SJSA1 (cell line): ENCODE results near the gene FBP2. TPM values are rescaled to one million over a fixed set of nuclear protein-coding genes. Genes with fewer than 3 reads are reported as not detected.

Source experiments
- DNase-seq, 2 experiments: peaks; one replicate each; pipeline ENCODE4 v3.0.0-alpha.2; 2015 to 2020; ENCODE audit warnings: low spot score in 2 of 2, low read depth in 1 of 2
- H3K27ac ChIP-seq: fragments of 250-450 bp; sonication (Bioruptor Pico); 2 replicates; pipeline ENCODE4 v1.5.1; 2020; ENCODE audit warnings: mild to moderate bottlenecking, moderate library complexity
- H3K27me3 ChIP-seq: fragments of 250-450 bp; sonication (Bioruptor Pico); replicated peaks from 2 replicates; pipeline ENCODE4 v1.5.1; 2020; ENCODE audit warnings: mild to moderate bottlenecking, moderate library complexity
- H3K36me3 ChIP-seq: fragments of 250-450 bp; sonication (Bioruptor Pico); 2 replicates; pipeline ENCODE4 v1.5.1; 2020; ENCODE audit warnings: mild to moderate bottlenecking
- H3K4me1 ChIP-seq: fragments of 250-450 bp; sonication (Bioruptor Pico); replicated peaks from 2 replicates; pipeline ENCODE4 v1.6.1; 2021; ENCODE audit warnings: mild to moderate bottlenecking
- H3K4me3 ChIP-seq: fragments of 250-450 bp; sonication (Bioruptor Pico); 2 replicates; pipeline ENCODE4 v1.5.1; 2020; ENCODE audit warnings: mild to moderate bottlenecking
- H3K9me3 ChIP-seq: fragments of 250-450 bp; sonication (Bioruptor Pico); replicated peaks from 2 replicates; pipeline ENCODE4 v1.5.1; 2020; ENCODE audit warnings: mild to moderate bottlenecking
- total RNA-seq: library from RNA; depleted of rRNA; stranded (reverse); fragments of >200 nt; shearing (Covaris generic); gene quantifications from 2 replicates; pipeline ENCODE4 v1.2.3, GENCODE V29; 2014

Gene FBP2
- total RNA-seq, 1 experiment from 2014 or later = not detected

- peak; percentile 16 to 59 for DNase-seq
- H3K4me1 ChIP-seq = no peaks in the 10 kb centered on the region
These were observed 29.6 kb upstream of the FBP2 start for GRCh38 chr9:94623253-94623652.

GRCh38 chr9:94622087-94622800, 28.6 kb upstream of the FBP2 start:
- H3K36me3 ChIP-seq = no peaks in the 10 kb centered on the region
- no peak overlapping the region for H3K4me3 ChIP-seq
- H3K27ac ChIP-seq = no peak overlapping the region
- H3K4me1 ChIP-seq = no peaks in the 10 kb centered on the region
- H3K27me3 ChIP-seq = no peaks in the 10 kb centered on the region
- H3K9me3 ChIP-seq = no peaks in the 10 kb centered on the region
- no peak for DNase-seq

More at GRCh38 chr9:94623253-94623652, 29.6 kb upstream of the FBP2 start:
- Histone ChIP-seq H3K9me3 (no peaks in the 10 kb centered on the region), H3K27me3 (no peaks in the 10 kb centered on the region), H3K36me3 (no peaks in the 10 kb centered on the region), H3K27ac (no peak overlapping the region), H3K4me3 (no peak overlapping the region)

- no peak overlapping the region for H3K27ac ChIP-seq
These were observed 25.4 kb upstream of the FBP2 start for GRCh38 chr9:94619026-94619425.

GRCh38 chr9:94613003-94613402, 19.4 kb upstream of the FBP2 start:
- H3K4me1 ChIP-seq = no peaks in the 10 kb centered on the region
- no peak overlapping the region for H3K27ac ChIP-seq
- H3K27me3 ChIP-seq = no peaks in the 10 kb centered on the region
- no peak overlapping the region for H3K4me3 ChIP-seq
- no peaks in the 10 kb centered on the region for H3K36me3 ChIP-seq
- no peak for DNase-seq
- H3K9me3 ChIP-seq = no peaks in the 10 kb centered on the region

More at GRCh38 chr9:94619026-94619425, 25.4 kb upstream of the FBP2 start:
- Histone ChIP-seq H3K27me3 (no peaks in the 10 kb centered on the region), H3K36me3 (no peaks in the 10 kb centered on the region), H3K9me3 (no peaks in the 10 kb centered on the region), H3K4me1 (no peaks in the 10 kb centered on the region), H3K4me3 (no peak overlapping the region)
- no peak for DNase-seq

- H3K27ac ChIP-seq = no peak overlapping the region
- H3K9me3 ChIP-seq = no peaks in the 10 kb centered on the region
- no peak for DNase-seq
- no peak overlapping the region for H3K4me3 ChIP-seq
- no peaks in the 10 kb centered on the region for H3K27me3 ChIP-seq
- H3K4me1 ChIP-seq = no peaks in the 10 kb centered on the region
- H3K36me3 ChIP-seq = no peaks in the 10 kb centered on the region
These were observed 18.4 kb upstream of the FBP2 start for GRCh38 chr9:94612071-94612470.

- H3K27ac ChIP-seq = no peak overlapping the region
- no peak for DNase-seq
- no peaks in the 10 kb centered on the region for H3K4me1 ChIP-seq
- H3K27me3 ChIP-seq = no peaks in the 10 kb centered on the region
- no peaks in the 10 kb centered on the region for H3K9me3 ChIP-seq
- no peak overlapping the region for H3K4me3 ChIP-seq
- H3K36me3 ChIP-seq = no peaks in the 10 kb centered on the region
These were observed 18.0 kb upstream of the FBP2 start for GRCh38 chr9:94611638-94612068.

- no peak overlapping the region for H3K4me3 ChIP-seq
- H3K27ac ChIP-seq = no peak overlapping the region
- no peaks in the 10 kb centered on the region for H3K4me1 ChIP-seq
- no peaks in the 10 kb centered on the region for H3K9me3 ChIP-seq
- H3K27me3 ChIP-seq = no peaks in the 10 kb centered on the region
- DNase-seq = no peak
- no peaks in the 10 kb centered on the region for H3K36me3 ChIP-seq
These were observed 16.6 kb upstream of the FBP2 start for GRCh38 chr9:94610181-94610606.

GRCh38 chr9:94607423-94607691, 13.7 kb upstream of the FBP2 start:
- no peaks in the 10 kb centered on the region for H3K36me3 ChIP-seq
- no peaks in the 10 kb centered on the region for H3K4me1 ChIP-seq
- H3K27me3 ChIP-seq = 0 out of 2 replicates have a peak, but pooled peaks cover 3% of the 10 kb centered on the region
- H3K27ac ChIP-seq = no peak overlapping the region
- H3K4me3 ChIP-seq = no peak overlapping the region
- no peak for DNase-seq
- no peaks in the 10 kb centered on the region for H3K9me3 ChIP-seq

GRCh38 chr9:94606646-94607422, 13.2 kb upstream of the FBP2 start:
- Histone ChIP-seq H3K27me3 (0 out of 2 replicates have a peak, but pooled peaks cover 3% of the 10 kb centered on the region), H3K4me1 (no peaks in the 10 kb centered on the region), H3K9me3 (no peaks in the 10 kb centered on the region), H3K36me3 (no peaks in the 10 kb centered on the region), H3K4me3 (no peak overlapping the region), H3K27ac (no peak overlapping the region)
- no peak for DNase-seq

- no peaks in the 10 kb centered on the region for H3K4me1 ChIP-seq
- DNase-seq = peak; percentile 38 to 62
These were observed 9.9 kb upstream of the FBP2 start for GRCh38 chr9:94603259-94604160.

GRCh38 chr9:94602666-94603065, 9.0 kb upstream of the FBP2 start:
- no peak overlapping the region for H3K27ac ChIP-seq
- no peak overlapping the region for H3K4me3 ChIP-seq
- H3K36me3 ChIP-seq = no peaks in the 10 kb centered on the region
- 0 out of 2 replicates have a peak, but pooled peaks cover 3% of the 10 kb centered on the region for H3K27me3 ChIP-seq
- H3K4me1 ChIP-seq = no peaks in the 10 kb centered on the region
- DNase-seq = no peak
- H3K9me3 ChIP-seq = no peaks in the 10 kb centered on the region

More at GRCh38 chr9:94603259-94604160, 9.9 kb upstream of the FBP2 start:
- no peak overlapping the region for H3K4me3 ChIP-seq
- H3K9me3 ChIP-seq = no peaks in the 10 kb centered on the region
- H3K27ac ChIP-seq = no peak overlapping the region
- no peaks in the 10 kb centered on the region for H3K36me3 ChIP-seq
- H3K27me3 ChIP-seq = 0 out of 2 replicates have a peak, but pooled peaks cover 3% of the 10 kb centered on the region

- Histone ChIP-seq H3K4me3 (no peak overlapping the region), H3K36me3 (no peaks in the 10 kb centered on the region), H3K4me1 (no peaks in the 10 kb centered on the region), H3K27ac (no peak overlapping the region), H3K9me3 (no peaks in the 10 kb centered on the region), H3K27me3 (peaks cover 3% of the 10 kb centered on the region; the same call in 1 of the 2 replicates)
- no peak for DNase-seq
These were observed 7.1 kb upstream of the FBP2 start for GRCh38 chr9:94600715-94601114.

- DNase-seq = no peak
- Histone ChIP-seq H3K36me3 (no peaks in the 10 kb centered on the region), H3K27ac (no peak overlapping the region), H3K4me1 (no peaks in the 10 kb centered on the region), H3K9me3 (no peaks in the 10 kb centered on the region), H3K4me3 (no peak overlapping the region), H3K27me3 (peaks cover 3% of the 10 kb centered on the region; the same call in 1 of the 2 replicates)
These were observed 6.6 kb upstream of the FBP2 start for GRCh38 chr9:94600258-94600657.
